OCI-LY7 (cell line): ENCODE results near the gene TMEM242.

Source experiments
- CTCF ChIP-seq: fragments of 200-600 bp; sonication (generic); conservative IDR thresholded peaks from 2 replicates; pipeline ENCODE4 v1.5.1; 2014; ENCODE audit warnings: mild to moderate bottlenecking, antibody characterized with exemption, low read length, moderate library complexity, mixed read lengths
- EZH2phosphoT487 ChIP-seq: fragments of 200-600 bp; sonication (generic); IDR thresholded peaks from 2 replicates; pipeline ENCODE4 v1.6.1; 2018; ENCODE audit warnings: low read depth, borderline replicate concordance, mild to moderate bottlenecking, mixed run types, antibody characterized with exemption, low read length, moderate library complexity, mixed read lengths

- TF ChIP-seq CTCF (no peak), EZH2phosphoT487 (no peak)
These were observed 47.4 kb upstream of the TMEM242 start for GRCh38 chr6:157370755-157371154.
